AG09309 (cell line): ENCODE data around the gene SS18L1.

Experiments
- DNase-seq: peaks from one replicate; pipeline ENCODE4 v3.0.0-alpha.2; 2010; ENCODE audit warnings: low read depth
- H3K4me3 ChIP-seq: 2 replicates; pipeline ENCODE4 v1.5.1; 2011; ENCODE audit warnings: mild to moderate bottlenecking, low read depth, low read length, moderate library complexity; ENCODE audit not compliant: control insufficient read depth
- TF ChIP-seq, protein P1 (sequence below): IDR thresholded peaks from 2 replicates; pipeline ENCODE4 v1.5.1; 2011; ENCODE audit warnings: mild to moderate bottlenecking, low read depth, low read length, inconsistent platforms; ENCODE audit not compliant: insufficient read depth, control insufficient read depth; ENCODE audit errors: missing control alignments

The SS18L1 gene

GRCh38 chr20:62163986-62164762, 20.6 kb downstream of the SS18L1 start:
- DNase-seq, result no peak
- H3K4me3 ChIP-seq, result no peak overlapping the region
- TF ChIP-seq, protein P1, sequence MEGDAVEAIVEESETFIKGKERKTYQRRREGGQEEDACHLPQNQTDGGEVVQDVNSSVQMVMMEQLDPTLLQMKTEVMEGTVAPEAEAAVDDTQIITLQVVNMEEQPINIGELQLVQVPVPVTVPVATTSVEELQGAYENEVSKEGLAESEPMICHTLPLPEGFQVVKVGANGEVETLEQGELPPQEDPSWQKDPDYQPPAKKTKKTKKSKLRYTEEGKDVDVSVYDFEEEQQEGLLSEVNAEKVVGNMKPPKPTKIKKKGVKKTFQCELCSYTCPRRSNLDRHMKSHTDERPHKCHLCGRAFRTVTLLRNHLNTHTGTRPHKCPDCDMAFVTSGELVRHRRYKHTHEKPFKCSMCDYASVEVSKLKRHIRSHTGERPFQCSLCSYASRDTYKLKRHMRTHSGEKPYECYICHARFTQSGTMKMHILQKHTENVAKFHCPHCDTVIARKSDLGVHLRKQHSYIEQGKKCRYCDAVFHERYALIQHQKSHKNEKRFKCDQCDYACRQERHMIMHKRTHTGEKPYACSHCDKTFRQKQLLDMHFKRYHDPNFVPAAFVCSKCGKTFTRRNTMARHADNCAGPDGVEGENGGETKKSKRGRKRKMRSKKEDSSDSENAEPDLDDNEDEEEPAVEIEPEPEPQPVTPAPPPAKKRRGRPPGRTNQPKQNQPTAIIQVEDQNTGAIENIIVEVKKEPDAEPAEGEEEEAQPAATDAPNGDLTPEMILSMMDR, result no peak

GRCh38 chr20:62164879-62165761, 21.6 kb downstream of the SS18L1 start:
- no peak for DNase-seq
- TF ChIP-seq, protein P1, result no peak
- no peak overlapping the region for H3K4me3 ChIP-seq

GRCh38 chr20:62165762-62166399, 22.3 kb downstream of the SS18L1 start:
- no peak for DNase-seq
- TF ChIP-seq, protein P1, result no peak
- no peak overlapping the region for H3K4me3 ChIP-seq

DNA sequence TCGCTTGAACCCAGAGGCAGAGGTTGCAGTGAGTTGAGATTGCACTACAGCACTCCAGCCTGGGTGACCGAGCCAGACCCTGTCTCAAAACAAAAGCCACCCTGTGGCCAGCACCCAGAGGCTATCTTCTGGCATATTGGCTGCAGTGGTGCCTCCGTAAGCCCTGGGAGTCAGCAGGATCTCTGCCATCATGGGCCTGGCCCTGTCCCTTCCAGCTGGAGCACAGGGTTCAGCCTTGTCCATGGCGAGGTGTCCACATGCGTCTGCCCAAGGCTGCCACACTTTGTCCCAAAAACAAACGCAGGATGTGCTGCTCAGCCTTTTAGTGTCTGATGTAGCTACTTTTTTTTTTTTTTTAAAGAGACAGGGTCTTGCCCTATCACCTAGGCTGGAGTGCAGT, 23.9 kb downstream of the SS18L1 start:
- TF ChIP-seq, protein P1, result no peak
- DNase-seq, result no peak
- H3K4me3 ChIP-seq, result no peak overlapping the region

DNA sequence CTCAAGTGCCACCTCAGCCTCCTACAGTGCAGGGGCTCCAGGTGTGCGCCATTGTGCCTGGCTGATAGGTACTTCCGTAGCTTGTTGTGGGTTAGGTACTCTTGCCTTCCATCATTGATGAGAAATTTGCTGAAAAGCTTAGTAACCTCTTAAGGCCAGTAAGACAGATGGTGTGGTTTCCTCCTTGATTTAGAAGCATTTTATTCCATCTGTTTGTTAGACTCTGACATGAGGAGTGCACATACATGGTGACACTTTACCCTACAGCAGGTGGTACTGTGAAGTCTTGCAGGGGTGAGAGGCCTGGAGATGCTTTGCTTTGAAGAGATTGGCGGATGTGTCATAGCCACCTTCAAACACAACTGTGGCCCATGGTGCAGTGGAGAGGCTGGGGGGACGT, 24.5 kb downstream of the SS18L1 start:
- TF ChIP-seq, protein P1, result no peak
- no peak overlapping the region for H3K4me3 ChIP-seq
- DNase-seq, result no peak

- no peak overlapping the region for H3K4me3 ChIP-seq
- TF ChIP-seq, protein P1, result no peak
- DNase-seq, result no peak
Measured at GRCh38 chr20:62168890-62169435, 25.4 kb downstream of the SS18L1 start.
